NCI-H2196 (cell line): ENCODE results near the gene EPB41.
"Not testable (repeated sequence)": the region's sequence is repeated elsewhere in the genome, so short reads cannot be mapped to it uniquely, and the experiment has no call there.

Source experiments
- DNase-seq: peaks from one replicate; lab custom pipeline; 2025; ENCODE audit not compliant: unreplicated experiment; lab: John Stamatoyannopoulos, UW

EPB41 gene

DNA sequence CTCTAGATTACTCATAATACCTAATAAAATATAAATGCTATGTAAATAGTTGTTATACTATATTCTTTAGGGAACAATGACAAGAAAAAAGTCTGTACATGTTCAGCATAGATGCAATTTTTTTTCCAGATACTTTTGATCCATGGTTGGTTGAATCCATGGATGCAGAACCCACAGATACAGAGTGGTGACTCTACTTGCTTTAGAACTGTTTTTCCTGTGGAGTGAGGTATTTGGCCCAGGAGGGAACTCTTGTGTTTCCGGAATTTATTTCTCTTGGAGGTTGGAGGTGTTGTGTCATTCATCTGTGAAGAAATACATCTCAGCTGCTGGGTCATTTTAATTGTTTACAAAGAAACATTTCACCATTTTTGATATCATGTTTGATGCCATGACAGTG, 180.6 kb downstream of the EPB41 start:
- DNase-seq, result no peak

GRCh38 chr1:29096231-29096886, 182.0 kb downstream of the EPB41 start:
- DNase-seq, result no peak

GRCh38 chr1:29099286-29099685, 184.9 kb downstream of the EPB41 start:
- no peak for DNase-seq

DNA sequence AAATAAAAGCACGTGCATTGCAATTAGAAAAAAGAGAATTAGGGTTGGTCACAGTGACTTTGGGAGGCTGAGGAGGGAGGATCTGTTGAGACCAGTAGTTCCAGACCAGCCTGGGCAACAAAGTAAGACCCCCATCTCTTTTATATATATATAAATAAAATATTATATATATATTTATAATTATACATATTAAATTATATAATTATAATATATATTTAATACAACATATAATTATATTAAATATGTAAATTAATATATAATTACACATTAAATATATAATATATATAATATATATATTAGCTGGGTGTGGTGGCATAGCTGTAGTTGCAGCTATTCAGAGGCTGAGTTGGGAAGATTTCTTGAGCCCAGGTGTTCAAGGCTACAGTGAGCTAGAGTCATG, 186.1 kb downstream of the EPB41 start:
- DNase-seq, result no peak

- DNase-seq, result peak; percentile 31
Observed at GRCh38 chr1:29105822-29106221, 191.5 kb downstream of the EPB41 start.

DNA sequence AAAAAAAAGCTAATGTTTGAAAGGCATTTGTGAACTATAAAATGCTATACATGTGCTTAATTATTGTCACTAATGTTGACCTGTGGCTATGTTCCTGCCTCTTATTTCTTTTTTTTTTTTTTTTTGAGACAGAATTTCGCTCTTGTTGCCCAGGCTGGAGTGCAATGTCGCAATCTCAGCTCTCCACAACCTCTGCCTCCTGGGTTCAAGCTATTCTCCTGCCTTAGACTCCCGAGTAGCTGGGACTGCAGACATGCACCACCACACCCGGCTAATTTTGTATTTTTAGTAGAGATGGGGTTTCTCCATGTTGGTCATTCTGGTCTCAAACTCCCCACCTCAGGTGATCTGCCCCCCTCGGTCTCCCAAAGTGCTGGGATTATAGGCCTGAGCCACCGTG, 193.7 kb downstream of the EPB41 start:
- DNase-seq, result not testable (repeated sequence)

DNA sequence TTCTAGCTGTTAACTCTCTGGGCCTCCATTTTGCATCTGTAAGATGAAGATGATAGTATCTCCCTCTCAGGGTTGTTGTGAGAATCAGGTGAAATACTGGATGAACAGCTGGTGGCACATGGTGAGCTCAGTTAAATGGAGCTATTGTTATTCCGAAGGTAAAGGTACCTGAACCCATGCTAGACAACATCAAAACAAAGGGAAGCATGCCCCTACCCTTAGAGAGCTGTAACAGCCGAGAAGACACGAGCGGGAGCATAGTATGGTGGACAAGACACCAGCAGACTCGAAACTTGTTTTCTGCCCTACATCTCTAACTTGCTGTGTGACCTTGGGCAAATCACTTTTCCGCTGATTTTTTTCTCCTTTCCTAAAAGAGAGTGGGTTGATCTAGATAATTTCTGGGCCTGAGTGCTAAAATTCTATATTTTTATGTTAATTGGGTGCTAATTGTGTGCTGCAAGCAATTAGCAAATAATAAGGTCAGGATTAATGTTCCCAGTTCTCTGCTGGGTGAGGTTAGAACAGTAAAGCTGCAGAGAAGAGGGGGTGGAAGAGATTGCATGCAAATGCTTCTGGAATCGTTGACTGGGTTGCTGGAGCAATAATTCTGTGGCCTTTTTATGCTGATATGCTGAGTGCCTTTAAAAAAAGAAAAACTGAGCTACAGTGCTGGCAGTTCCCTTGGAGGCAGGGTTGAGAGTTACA, 198.5 kb downstream of the EPB41 start:
- DNase-seq, result no peak

DNA sequence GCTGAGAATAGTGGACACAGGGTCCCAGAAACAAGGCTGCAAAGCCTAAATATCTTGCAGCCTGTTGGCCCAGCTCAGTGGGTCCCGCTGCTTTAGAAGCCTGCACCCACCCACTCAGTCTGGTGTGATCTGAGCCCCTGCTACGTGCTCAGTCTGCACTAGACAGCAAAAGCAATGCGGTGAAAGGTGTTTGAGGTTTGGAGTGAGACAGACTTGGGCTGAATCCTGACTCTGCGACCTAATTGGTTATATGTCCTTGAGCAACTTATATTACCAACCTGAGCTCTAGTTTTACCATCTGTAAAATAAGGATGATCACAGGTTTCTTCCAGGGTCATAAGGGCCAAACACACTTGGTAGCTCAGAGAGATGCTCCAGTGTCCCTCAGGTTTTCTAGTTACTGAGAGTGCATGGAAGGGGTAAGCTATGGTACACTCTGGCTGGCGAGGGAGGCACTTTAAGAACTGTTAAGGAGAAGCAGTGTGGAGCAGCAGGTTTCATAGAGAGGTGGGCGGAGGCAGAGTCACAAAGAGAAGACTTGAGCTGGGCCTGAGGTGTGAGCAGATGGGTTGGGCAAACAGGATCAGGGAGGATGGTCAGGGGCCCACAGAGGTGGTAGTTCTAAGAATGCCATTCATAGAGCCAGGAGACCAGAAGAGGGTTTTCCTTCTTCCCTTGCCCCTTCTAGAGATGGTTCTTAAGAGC, 199.2 kb downstream of the EPB41 start:
- DNase-seq, result no peak

- DNase-seq, result no peak
Observed at GRCh38 chr1:29114654-29115053, 200.3 kb downstream of the EPB41 start.

DNA sequence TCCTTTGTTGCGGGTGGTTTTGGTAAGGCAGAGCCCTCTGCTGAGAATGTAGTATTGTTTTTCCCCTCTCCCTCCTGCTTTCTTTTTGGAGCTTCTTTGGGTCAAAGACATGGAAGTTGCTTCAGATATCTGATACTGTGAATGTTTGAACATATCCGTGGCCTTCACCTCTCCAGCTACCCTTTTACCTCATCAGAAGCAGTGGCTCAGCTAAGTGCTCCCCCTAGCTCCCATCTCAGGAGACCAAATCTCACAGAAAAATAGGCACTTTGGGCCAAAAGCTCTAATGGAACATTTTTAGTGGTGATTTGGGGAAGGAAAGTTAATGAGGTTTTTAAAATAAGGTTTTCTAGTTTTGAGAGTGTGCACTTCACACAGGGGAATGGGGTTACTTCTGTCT, 203.0 kb downstream of the EPB41 start:
- DNase-seq, result no peak

- DNase-seq, result no peak
Observed at GRCh38 chr1:29119121-29119929, 205.0 kb downstream of the EPB41 start.

DNA sequence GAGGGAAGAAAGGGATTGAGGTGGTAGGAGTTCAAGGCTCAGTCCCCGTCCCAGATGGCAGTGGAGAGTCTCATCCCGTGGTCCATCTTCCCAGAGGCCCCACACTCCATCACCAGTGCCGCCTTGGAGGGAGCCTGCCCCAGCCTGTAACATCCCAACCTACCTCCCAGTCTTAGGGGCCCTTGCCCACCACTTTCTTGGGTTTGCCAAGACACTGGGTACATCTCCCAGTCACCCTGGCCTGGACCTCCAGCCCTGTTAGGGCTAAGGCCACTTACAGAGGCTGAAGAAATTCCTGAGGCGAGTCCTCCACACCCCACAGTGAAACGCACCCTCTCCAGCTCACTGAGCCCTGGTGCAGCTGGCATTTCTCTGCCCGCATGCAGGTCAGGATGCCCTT, 206.0 kb downstream of the EPB41 start:
- no peak for DNase-seq

DNA sequence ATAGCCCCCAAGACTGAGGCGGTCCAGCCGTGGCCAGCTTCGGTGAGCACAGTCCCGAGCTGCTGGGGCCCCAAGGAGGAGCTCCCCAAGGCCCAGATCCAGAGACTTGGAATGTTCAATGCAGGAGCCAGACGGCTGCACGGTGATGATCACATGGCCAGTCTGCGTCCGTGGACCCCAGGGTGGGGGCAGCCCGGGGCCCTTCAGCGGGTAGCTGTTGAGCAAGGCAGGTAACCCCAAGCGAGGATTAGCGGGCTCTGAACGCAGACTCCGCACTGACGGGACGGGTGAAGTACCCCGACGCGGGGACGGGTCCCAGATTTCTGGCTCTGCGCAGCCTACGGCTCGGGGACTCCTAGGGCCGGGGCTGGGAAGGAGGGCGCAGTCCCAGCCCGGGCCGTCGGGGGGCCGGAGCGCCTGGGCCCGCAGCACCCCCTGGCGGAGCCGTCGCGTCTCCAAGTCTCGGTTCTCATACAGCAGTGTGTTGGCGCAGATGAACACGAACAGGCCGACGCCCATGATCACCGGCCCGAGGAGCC, 206.6 kb downstream of the EPB41 start:
- peak; percentile 20 for DNase-seq

GRCh38 chr1:29121516-29121935, 207.2 kb downstream of the EPB41 start:
- no peak for DNase-seq

GRCh38 chr1:29121936-29122681, 207.7 kb downstream of the EPB41 start:
- DNase-seq, result no peak

DNA sequence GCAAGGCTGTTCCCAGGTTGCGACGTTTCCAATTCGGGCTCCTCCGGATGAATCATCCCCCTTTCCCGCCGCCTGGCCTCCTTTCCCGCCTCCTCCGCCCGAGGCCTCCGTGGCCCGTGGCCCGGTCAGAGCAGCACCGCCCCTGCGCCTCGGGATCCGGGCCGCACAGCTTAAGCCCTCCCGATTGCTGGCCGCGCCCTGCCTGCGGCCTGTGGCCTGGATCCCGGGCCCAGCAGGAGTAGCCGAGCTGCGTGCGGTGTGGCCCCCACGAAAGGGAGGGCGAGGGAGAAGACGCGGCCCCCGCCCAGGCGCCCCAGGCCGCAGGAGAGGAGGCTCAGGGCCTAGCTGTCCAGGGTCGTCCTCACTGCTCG, 208.3 kb downstream of the EPB41 start:
- no peak for DNase-seq

DNA sequence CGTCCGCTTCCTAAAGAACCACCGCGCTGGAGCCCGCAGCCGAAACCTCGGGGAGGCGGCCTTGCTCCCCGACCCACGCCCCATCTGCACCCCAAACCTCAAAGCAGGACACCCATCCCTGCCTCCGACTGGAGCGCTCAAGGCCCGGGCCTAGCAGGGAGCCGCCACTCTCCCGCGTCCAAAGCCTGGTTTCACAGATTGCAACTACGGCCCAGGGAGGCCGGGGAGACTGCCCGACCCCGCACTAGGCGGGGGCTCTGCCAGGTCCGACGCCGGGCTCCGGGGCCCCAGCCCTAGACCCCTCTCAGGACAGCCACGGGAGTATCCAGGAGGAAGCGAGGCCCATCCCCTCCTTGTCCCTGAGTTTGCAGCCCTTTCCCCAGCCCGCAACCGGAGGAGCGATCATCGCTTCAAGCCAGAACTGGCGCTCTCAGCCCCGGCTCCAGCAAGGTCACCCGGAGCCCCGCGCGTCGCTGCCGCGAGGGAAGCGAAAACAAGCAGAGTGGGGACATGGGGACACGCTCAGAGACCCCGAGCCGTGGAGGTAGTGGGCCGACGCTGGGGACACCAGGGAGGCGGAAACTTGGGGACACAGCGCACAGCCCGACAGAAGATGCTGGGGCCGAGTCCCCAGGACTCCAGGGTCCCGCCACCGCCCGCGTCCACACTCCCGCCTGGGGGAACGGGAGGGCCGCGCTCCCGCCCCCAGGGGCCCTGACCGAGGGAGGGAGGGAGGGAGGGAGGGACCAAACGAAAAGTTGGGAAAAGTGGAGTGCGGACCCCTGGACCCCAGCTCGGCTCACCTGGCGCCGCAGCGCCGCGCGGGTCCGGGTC, 208.9 kb downstream of the EPB41 start:
- no peak for DNase-seq

GRCh38 chr1:29123887-29124365, 209.6 kb downstream of the EPB41 start, which contains the start of gene TMEM200B:
Gene TMEM200B, minus strand, starts transcription at chr1:29123903. Its CDS starts 2,075 bp downstream, at chr1:29121828.
- DNase-seq, result no peak
